Psoas muscle (tissue), 8 donors: ENCODE data around the gene S100A10. TPM values are rescaled to one million over a fixed set of nuclear protein-coding genes. Genes with fewer than 3 reads are reported as not detected.

Experiments used
- ATAC-seq, 4 donors: fragments of 200-7000 bp; cut with Tn5 transposase; one replicate each; pipeline ENCODE4 v1.9.1; 2020; ENCODE audit warnings: moderate library complexity in 3 of 4, mild to moderate bottlenecking in 2 of 4
- DNase-seq, 2 donors: peaks; one replicate each; pipeline ENCODE4 v3.0.0-alpha.2; 2020
- H3K27ac ChIP-seq: fragments of 200-600 bp; one replicate; pipeline ENCODE4 v1.8.0; 2022
- H3K27me3 ChIP-seq, 3 donors: fragments of 200-600 bp in 1 of 3; one replicate each; pipeline versions ENCODE4 v1.6.1 to v1.8.0; 2013 to 2022; ENCODE audit warnings: low read length in 2 of 3, mild to moderate bottlenecking in 2 of 3, moderate library complexity in 1 of 3; ENCODE audit not compliant: insufficient read depth in 3 of 3
- H3K36me3 ChIP-seq, 2 donors: fragments of 200-600 bp in 1 of 2; one replicate each; pipeline versions ENCODE4 v1.6.1 to v1.8.0; 2013 to 2022; ENCODE audit warnings: low read depth in 1 of 2, mild to moderate bottlenecking in 1 of 2, moderate library complexity in 1 of 2; ENCODE audit not compliant: insufficient read depth in 1 of 2
- H3K4me1 ChIP-seq: fragments of 200-600 bp; one replicate; pipeline ENCODE4 v1.8.0; 2022
- H3K4me3 ChIP-seq: fragments of 200-600 bp; one replicate; pipeline ENCODE4 v1.8.0; 2022; ENCODE audit warnings: mild to moderate bottlenecking
- H3K9me3 ChIP-seq: fragments of 200-600 bp; one replicate; pipeline ENCODE4 v1.8.0; 2022
- CTCF ChIP-seq: fragments of 200-600 bp; IDR thresholded peaks from one replicate; pipeline ENCODE4 v1.8.0; 2022; ENCODE audit warnings: antibody characterized with exemption
- WGBS, 3 donors: extraction: QIAGEN DNeasy Blood & Tissue Kit; methylation state at CpG; one replicate each; pipeline versions ENCODE4 v1.1.6 to v1.1.7; 2013; 5-methylcytosine and 5-hydroxymethylcytosine counted together
- intact Hi-C, 2 donors: fragments of 100-400 bp; cut with DNase I; formaldehyde crosslinking; loops; one replicate each; pipeline versions ENCODE4 v1.11.0 to v1.14.2; 2022
- polyA plus RNA-seq, 3 donors: library from polyadenylated mRNA; stranded (reverse); fragments of 200-250 nt; gene quantifications; one replicate each; pipeline ENCODE4 v1.2.3, GENCODE V29; 2013
- total RNA-seq, 4 donors: library from RNA; stranded (reverse); fragmentation: NEBNext Ultra II Directional in 2 of 4; extraction: Animal tissue kit (Norgen Biotek cat#: 25700) in 2 of 4; gene quantifications; one replicate each; pipeline versions ENCODE4 v1.2.1 to v1.2.4, GENCODE V29; 2021 to 2023
- donor health status: healthy with polysubstance abuse.
- donor health status: DM: no; HTN: no; CAD: no; lungs with moderate emphysema.
- donor health status: Bipolar disorder and iron deficiency.
- donor health status: healthy.
- donor health status: DM: yes; HTN: yes; CAD: no.
- donor health status: DM: no; HTN: no; CAD: no.
- donor health status: DM: no; HTN: no; CAD: no.
- donor health status: DM: yes; HTN: yes; CAD: no.

S100A10 gene
- total and polyA plus RNA-seq, 7 donors = 30.5 to 414 (median 61.6) TPM

- WGBS, 3 donors = 71 to 80% (median 73%) methylated on average over 2 of the region's 2 CpGs
- DNase-seq (no peak), ATAC-seq (no peak)
- Histone ChIP-seq H3K4me3 (no peak overlapping the region), H3K4me1 (peaks cover 12% of the 10 kb centered on the region), H3K36me3 (no peaks in the 10 kb centered on the region), H3K27me3 (peaks cover 0 to 3% (median 0%) of the 10 kb centered on the region in 3 donors), H3K9me3 (no peaks in the 10 kb centered on the region), H3K27ac (no peak overlapping the region)
- intact Hi-C loops = no loop called here
- no peak for TF ChIP-seq CTCF
These were observed 46.5 kb downstream of the S100A10 start for GRCh38 chr1:151947140-151947539.

GRCh38 chr1:151945725-151946722 is 47.6 kb downstream of the S100A10 start:
- intact Hi-C loops = no loop called here
- 40 to 54% (median 43%) methylated on average over 10 of the region's 10 CpGs for WGBS, 3 donors
- Histone ChIP-seq H3K36me3 (no peaks in the 10 kb centered on the region), H3K27ac (peak overlapping the region; percentile 61), H3K4me1 (peaks cover 12% of the 10 kb centered on the region), H3K27me3 (peaks cover 0 to 3% (median 0%) of the 10 kb centered on the region in 3 donors), H3K9me3 (no peaks in the 10 kb centered on the region), H3K4me3 (no peak overlapping the region)
- peak; percentile 82 to 88 for DNase-seq
- ATAC-seq = peak; percentile 67 to 87 (median 72)
- no peak for TF ChIP-seq CTCF

- intact Hi-C loops = no loop called here
- ATAC-seq = peak in 2 of 4 donors; percentile 11 to 14
- no peaks in the 10 kb centered on the region for H3K36me3 ChIP-seq
- no peak for DNase-seq
- no peaks in the 10 kb centered on the region for H3K9me3 ChIP-seq
- H3K27ac ChIP-seq = peak overlapping the region; percentile 61
- H3K27me3 ChIP-seq = peaks cover 0 to 1% (median 0%) of the 10 kb centered on the region in 3 donors
- peaks cover 12% of the 10 kb centered on the region for H3K4me1 ChIP-seq
- H3K4me3 ChIP-seq = no peak overlapping the region
- no peak for TF ChIP-seq CTCF
- 38 to 52% (median 45%) methylated on average over 3 of the region's 3 CpGs for WGBS, 3 donors
These were observed 48.6 kb downstream of the S100A10 start for GRCh38 chr1:151944857-151945575.

- H3K27me3 ChIP-seq = no peaks in the 10 kb centered on the region
- H3K27ac ChIP-seq = no peak overlapping the region
- peaks cover 12% of the 10 kb centered on the region for H3K4me1 ChIP-seq
- peak in 3 of 4 donors; percentile 25 to 46 (median 45) for ATAC-seq
- no peak overlapping the region for H3K4me3 ChIP-seq
- DNase-seq = no peak
- H3K36me3 ChIP-seq = no peaks in the 10 kb centered on the region
- TF ChIP-seq CTCF = no peak
- no peaks in the 10 kb centered on the region for H3K9me3 ChIP-seq
- intact Hi-C loops = no loop called here
- WGBS, 3 donors = 25 to 38% (median 33%) methylated on average over 7 of the region's 7 CpGs
These were observed 49.4 kb downstream of the S100A10 start for GRCh38 chr1:151944126-151944856.
